Limb (tissue), 2 donors: ENCODE results near the gene CTNNA1.

ENCODE experiments used
- DNase-seq, 2 donors: peaks; one replicate each; pipeline ENCODE4 v3.0.0-alpha.2; 2016; ENCODE audit errors: extremely low spot score in 2 of 2

Gene CTNNA1

GRCh38 chr5:138850865-138851435, 97.7 kb downstream of the CTNNA1 start:
- DNase-seq: no peak

- DNase-seq: no peak
Measured at GRCh38 chr5:138853132-138853531, 99.9 kb downstream of the CTNNA1 start.

- DNase-seq: no peak
Measured at GRCh38 chr5:138867011-138867410, 113.8 kb downstream of the CTNNA1 start.

GRCh38 chr5:138869038-138869437, 115.8 kb downstream of the CTNNA1 start:
- no peak for DNase-seq

GRCh38 chr5:138869763-138870500, 116.7 kb downstream of the CTNNA1 start:
- DNase-seq: no peak

- DNase-seq: no peak
Measured at GRCh38 chr5:138870611-138871010, 117.4 kb downstream of the CTNNA1 start.

- no peak for DNase-seq
Measured at GRCh38 chr5:138872841-138873465, 119.7 kb downstream of the CTNNA1 start.

- no peak for DNase-seq
Measured at GRCh38 chr5:138873466-138874221, 120.4 kb downstream of the CTNNA1 start.

GRCh38 chr5:138874241-138874640, 121.0 kb downstream of the CTNNA1 start:
- DNase-seq: no peak

- peak; percentile 67 to 75 for DNase-seq
Measured at GRCh38 chr5:138874771-138875551, 121.7 kb downstream of the CTNNA1 start, which contains the start of gene LRRTM2. LRRTM2 (minus strand) TSS chr5:138875335; CDS start chr5:138874911, 424 bp downstream.

- no peak for DNase-seq
Measured at GRCh38 chr5:138875552-138875875, 122.3 kb downstream of the CTNNA1 start.

GRCh38 chr5:138875946-138876345, 122.7 kb downstream of the CTNNA1 start:
- no peak for DNase-seq

GRCh38 chr5:138876811-138877210, 123.6 kb downstream of the CTNNA1 start:
- no peak for DNase-seq

- DNase-seq: no peak
Measured at GRCh38 chr5:138878437-138879235, 125.4 kb downstream of the CTNNA1 start.

GRCh38 chr5:138883211-138883610, 130.0 kb downstream of the CTNNA1 start:
- no peak for DNase-seq

- no peak for DNase-seq
Measured at GRCh38 chr5:138884094-138884493, 130.9 kb downstream of the CTNNA1 start.

- DNase-seq: no peak
Measured at GRCh38 chr5:138884554-138884953, 131.3 kb downstream of the CTNNA1 start.

- DNase-seq: no peak
Measured at GRCh38 chr5:138889994-138890393, 136.8 kb downstream of the CTNNA1 start.

- DNase-seq: no peak
Measured at GRCh38 chr5:138890644-138891043, 137.4 kb downstream of the CTNNA1 start.

GRCh38 chr5:138895918-138896317, 142.7 kb downstream of the CTNNA1 start:
- DNase-seq: no peak
